H9 (cell line): ENCODE data around the gene HSD17B7. TPM values are rescaled to one million over a fixed set of nuclear protein-coding genes. Genes with fewer than 3 reads are reported as not detected.

ENCODE experiments used
- DNase-seq: peaks from one replicate; pipeline ENCODE4 v3.0.0-alpha.2; 2017
- H2AFZ ChIP-seq: one replicate; pipeline ENCODE4 v1.6.1; 2013; ENCODE audit warnings: mild to moderate bottlenecking, low read length, control low read depth, moderate library complexity
- H2AK5ac ChIP-seq: 2 replicates; pipeline ENCODE4 v1.6.1; 2013; ENCODE audit warnings: low read length, control low read depth, mixed read lengths; ENCODE audit not compliant: insufficient read length
- H2BK120ac ChIP-seq: one replicate; pipeline ENCODE4 v1.6.1; 2013; ENCODE audit warnings: low read depth, mild to moderate bottlenecking, low read length, control low read depth, inconsistent platforms; ENCODE audit not compliant: poor library complexity, severe bottlenecking
- H2BK12ac ChIP-seq: 2 replicates; pipeline ENCODE4 v1.6.1; 2013; ENCODE audit warnings: low read length, control low read depth, mixed read lengths, low read depth; ENCODE audit not compliant: insufficient read length
- H2BK15ac ChIP-seq: 2 replicates; pipeline ENCODE4 v1.6.1; 2013; ENCODE audit warnings: low read depth, low read length, control low read depth
- H2BK20ac ChIP-seq: one replicate; pipeline ENCODE4 v1.6.1; 2013; ENCODE audit warnings: low read depth, mild to moderate bottlenecking, low read length, control low read depth, inconsistent platforms; ENCODE audit not compliant: poor library complexity, severe bottlenecking
- H2BK5ac ChIP-seq: 2 replicates; pipeline ENCODE4 v1.6.1; 2013; ENCODE audit warnings: low read length, control low read depth, mixed read lengths; ENCODE audit not compliant: insufficient read length
- H3K14ac ChIP-seq: 2 replicates; pipeline ENCODE4 v1.6.1; 2013; ENCODE audit warnings: low read length, control low read depth; ENCODE audit not compliant: insufficient read depth
- H3K18ac ChIP-seq: 2 replicates; pipeline ENCODE4 v1.6.1; 2013; ENCODE audit warnings: low read depth, mild to moderate bottlenecking, mixed read lengths, low read length, control low read depth; ENCODE audit not compliant: insufficient read length
- H3K23ac ChIP-seq: 2 replicates; pipeline ENCODE4 v1.6.1; 2013; ENCODE audit warnings: low read length, control low read depth, mixed read lengths, low read depth; ENCODE audit not compliant: insufficient read length
- H3K23me2 ChIP-seq: 2 replicates; pipeline ENCODE4 v1.6.1; 2013; ENCODE audit warnings: low read depth, mild to moderate bottlenecking, mixed read lengths, low read length, control low read depth; ENCODE audit not compliant: insufficient read length, poor library complexity, severe bottlenecking
- H3K27ac ChIP-seq: 2 replicates; pipeline ENCODE4 v1.5.1; 2013; ENCODE audit warnings: low read length, control low read depth, mixed read lengths, low read depth; ENCODE audit not compliant: insufficient read length
- H3K27me3 ChIP-seq: 2 replicates; pipeline ENCODE4 v1.6.1; 2013; ENCODE audit warnings: low read length, control low read depth, inconsistent platforms; ENCODE audit not compliant: insufficient read depth
- H3K4ac ChIP-seq: 2 replicates; pipeline ENCODE4 v1.6.1; 2013; ENCODE audit warnings: low read depth, mild to moderate bottlenecking, control low read depth, inconsistent platforms, low read length, moderate library complexity
- H3K4me1 ChIP-seq: 2 replicates; pipeline ENCODE4 v1.6.1; 2013; ENCODE audit warnings: low read length, control low read depth, inconsistent platforms; ENCODE audit not compliant: insufficient read depth
- H3K4me2 ChIP-seq: 2 replicates; pipeline ENCODE4 v1.6.1; 2013; ENCODE audit warnings: low read length, control low read depth, mixed read lengths; ENCODE audit not compliant: insufficient read length, insufficient read depth
- H3K56ac ChIP-seq: 2 replicates; pipeline ENCODE4 v1.6.1; 2013; ENCODE audit warnings: low read depth, mild to moderate bottlenecking, mixed read lengths, low read length, control low read depth; ENCODE audit not compliant: insufficient read length
- H3K79me1 ChIP-seq: 2 replicates; pipeline ENCODE4 v1.6.1; 2013; ENCODE audit warnings: low read depth, mild to moderate bottlenecking, moderate library complexity, low read length, control low read depth, inconsistent platforms; ENCODE audit not compliant: insufficient read depth, poor library complexity, severe bottlenecking
- H3K79me2 ChIP-seq: 2 replicates; pipeline ENCODE4 v1.6.1; 2013; ENCODE audit warnings: low read length, control low read depth, inconsistent platforms; ENCODE audit not compliant: insufficient read depth
- H3K9ac ChIP-seq: 2 replicates; pipeline ENCODE4 v1.6.1; 2013; ENCODE audit warnings: low read length, control low read depth, mixed read lengths; ENCODE audit not compliant: insufficient read length; ENCODE audit errors: extremely low read depth
- H3K9me3 ChIP-seq: one replicate; pipeline ENCODE4 v1.6.1; 2013; ENCODE audit warnings: low read depth, low read length, inconsistent platforms; ENCODE audit not compliant: control insufficient read depth
- H3T11ph ChIP-seq: one replicate; pipeline ENCODE4 v1.6.1; 2013; ENCODE audit warnings: mild to moderate bottlenecking, low read length, control low read depth, inconsistent platforms
- H4K20me1 ChIP-seq: one replicate; pipeline ENCODE4 v1.6.1; 2013; ENCODE audit not compliant: control insufficient read depth, insufficient read length, insufficient read depth
- H4K5ac ChIP-seq: 2 replicates; pipeline ENCODE4 v1.6.1; 2013; ENCODE audit warnings: low read depth, mild to moderate bottlenecking, mixed read lengths, low read length, control low read depth; ENCODE audit not compliant: insufficient read length
- H4K8ac ChIP-seq: replicated peaks from 2 replicates; pipeline ENCODE4 v1.6.1; 2013; ENCODE audit warnings: low read length, control low read depth, mixed read lengths, low read depth; ENCODE audit not compliant: insufficient read length
- H4K91ac ChIP-seq: 2 replicates; pipeline ENCODE4 v1.6.1; 2013; ENCODE audit warnings: low read depth, mild to moderate bottlenecking, moderate library complexity, mixed read lengths, low read length, control low read depth; ENCODE audit not compliant: insufficient read length
- H3K27ac Mint-ChIP-seq, 3 experiments: 2 replicates in 2 of 3; 3 replicates in 1 of 3; pipeline ENCODE4 v1.8.0; 2020 to 2021; ENCODE audit warnings: mixed read lengths in 3 of 3, mild to moderate bottlenecking in 1 of 3, moderate library complexity in 1 of 3
- H3K27me3 Mint-ChIP-seq: 2 replicates; pipeline ENCODE4 v1.8.0; 2021; ENCODE audit warnings: low read depth, mild to moderate bottlenecking, moderate library complexity, mixed read lengths
- H3K36me3 Mint-ChIP-seq, 3 experiments: 2 replicates in 2 of 3; 3 replicates in 1 of 3; pipeline ENCODE4 v1.8.0; 2020 to 2021; ENCODE audit warnings: low read depth in 3 of 3, mixed read lengths in 3 of 3; ENCODE audit not compliant: insufficient read depth in 1 of 3
- H3K4me1 Mint-ChIP-seq, 2 experiments: 2 replicates each; pipeline ENCODE4 v1.8.0; 2020; ENCODE audit warnings: mixed read lengths in 2 of 2
- H3K4me3 Mint-ChIP-seq, 2 experiments: 2 replicates in 1 of 2; 3 replicates in 1 of 2; pipeline ENCODE4 v1.8.0; 2020 to 2021; ENCODE audit warnings: mild to moderate bottlenecking in 2 of 2, mixed read lengths in 2 of 2, moderate library complexity in 1 of 2
- H3K9me3 Mint-ChIP-seq, 2 experiments: 2 replicates in 1 of 2; 3 replicates in 1 of 2; pipeline ENCODE4 v1.8.0; 2020; ENCODE audit warnings: mild to moderate bottlenecking in 2 of 2, mixed read lengths in 2 of 2, moderate library complexity in 1 of 2
- CTCF ChIP-seq: fragments of 200-600 bp; sonication (generic); conservative IDR thresholded peaks from 3 replicates; pipeline ENCODE4 v1.8.0; 2021; ENCODE audit warnings: antibody characterized with exemption, mild to moderate bottlenecking
- WGBS: extraction: QIAGEN DNeasy Blood & Tissue Kit; methylation state at CpG from one replicate; pipeline ENCODE4 v1.1.7; 2013; ENCODE audit warnings: missing lambda C conversion rate, low lambda C conversion rate, mixed read lengths; ENCODE audit not compliant: insufficient read length; ENCODE audit errors: extremely low coverage; 5-methylcytosine and 5-hydroxymethylcytosine counted together
- total RNA-seq: library from RNA; stranded (reverse); gene quantifications from 2 replicates; pipeline ENCODE4 v1.2.1, GENCODE V29; 2021

The HSD17B7 gene
- total RNA-seq, 1 experiment from 2014 or later: 26.2 TPM

- WGBS: no CpG with 5 or more reads among the region's 1 CpG
- Histone ChIP-seq H2BK12ac (no peak overlapping the region), H4K8ac (no peak overlapping the region), H3K27me3 (no peaks in the 10 kb centered on the region), H3T11ph (no peak overlapping the region), H3K4me2 (no peak overlapping the region), H3K23me2 (no peaks in the 10 kb centered on the region), H3K56ac (no peak overlapping the region), H2AFZ (no peak overlapping the region), H3K9ac (no peak overlapping the region), H3K4me1 (no peaks in the 10 kb centered on the region), H2BK5ac (no peak overlapping the region), H3K79me1 (no peaks in the 10 kb centered on the region), H2BK15ac (no peak overlapping the region), H3K14ac (no peak overlapping the region), H2BK120ac (no peak overlapping the region), H3K27ac (no peak overlapping the region), H3K9me3 (no peaks in the 10 kb centered on the region), H4K5ac (no peak overlapping the region), H3K18ac (no peak overlapping the region), H2AK5ac (no peak overlapping the region), H3K79me2 (no peaks in the 10 kb centered on the region), H4K91ac (no peak overlapping the region), H3K4ac (no peak overlapping the region), H4K20me1 (no peaks in the 10 kb centered on the region), H3K23ac (no peak overlapping the region), H2BK20ac (no peak overlapping the region)
- no peaks in the 10 kb centered on the region for H3K27me3 Mint-ChIP-seq
- peaks cover 0 to 8% of the 10 kb centered on the region in 2 experiments for H3K4me1 Mint-ChIP-seq
- no peaks in the 10 kb centered on the region for H3K36me3 Mint-ChIP-seq
- H3K9me3 Mint-ChIP-seq: peaks cover 0 to 3% of the 10 kb centered on the region in 2 experiments; a peak in 1 of 5 replicates
- H3K27ac Mint-ChIP-seq: no peak overlapping the region
- DNase-seq: no peak
- no peak overlapping the region for H3K4me3 Mint-ChIP-seq
- TF ChIP-seq CTCF: no peak
Observed at GRCh38 chr1:162859191-162859590, 68.7 kb downstream of the HSD17B7 start.
